AG08396 (cell line): ENCODE data around the gene MLXIP.
"Not testable (repeated sequence)": the region's sequence is repeated elsewhere in the genome, so short reads cannot be mapped to it uniquely, and the experiment has no call there.

Experiments
- DNase-seq: peaks from one replicate; pipeline ENCODE4 v3.0.0; 2012; ENCODE audit warnings: low spot score, mixed read lengths

MLXIP gene, protein sequence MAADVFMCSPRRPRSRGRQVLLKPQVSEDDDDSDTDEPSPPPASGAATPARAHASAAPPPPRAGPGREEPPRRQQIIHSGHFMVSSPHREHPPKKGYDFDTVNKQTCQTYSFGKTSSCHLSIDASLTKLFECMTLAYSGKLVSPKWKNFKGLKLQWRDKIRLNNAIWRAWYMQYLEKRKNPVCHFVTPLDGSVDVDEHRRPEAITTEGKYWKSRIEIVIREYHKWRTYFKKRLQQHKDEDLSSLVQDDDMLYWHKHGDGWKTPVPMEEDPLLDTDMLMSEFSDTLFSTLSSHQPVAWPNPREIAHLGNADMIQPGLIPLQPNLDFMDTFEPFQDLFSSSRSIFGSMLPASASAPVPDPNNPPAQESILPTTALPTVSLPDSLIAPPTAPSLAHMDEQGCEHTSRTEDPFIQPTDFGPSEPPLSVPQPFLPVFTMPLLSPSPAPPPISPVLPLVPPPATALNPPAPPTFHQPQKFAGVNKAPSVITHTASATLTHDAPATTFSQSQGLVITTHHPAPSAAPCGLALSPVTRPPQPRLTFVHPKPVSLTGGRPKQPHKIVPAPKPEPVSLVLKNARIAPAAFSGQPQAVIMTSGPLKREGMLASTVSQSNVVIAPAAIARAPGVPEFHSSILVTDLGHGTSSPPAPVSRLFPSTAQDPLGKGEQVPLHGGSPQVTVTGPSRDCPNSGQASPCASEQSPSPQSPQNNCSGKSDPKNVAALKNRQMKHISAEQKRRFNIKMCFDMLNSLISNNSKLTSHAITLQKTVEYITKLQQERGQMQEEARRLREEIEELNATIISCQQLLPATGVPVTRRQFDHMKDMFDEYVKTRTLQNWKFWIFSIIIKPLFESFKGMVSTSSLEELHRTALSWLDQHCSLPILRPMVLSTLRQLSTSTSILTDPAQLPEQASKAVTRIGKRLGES

GRCh38 chr12:122078141-122079032, at the start of gene MLXIP:
Gene MLXIP (plus strand): TSS chr12:122078756. CDS start chr12:122078854, 98 bp downstream.
- peak; percentile 97 for DNase-seq

GRCh38 chr12:122028905-122029560, 49.5 kb upstream of the MLXIP start:
- no peak for DNase-seq

GRCh38 chr12:122029620-122030423, 48.7 kb upstream of the MLXIP start:
- no peak for DNase-seq

- DNase-seq: no peak
These were observed 48.0 kb upstream of the MLXIP start for GRCh38 chr12:122030424-122031035.

- peak; percentile 77 for DNase-seq
These were observed 47.0 kb upstream of the MLXIP start for GRCh38 chr12:122031342-122032216.

GRCh38 chr12:122032580-122032979, 46.0 kb upstream of the MLXIP start:
- no peak for DNase-seq

DNA sequence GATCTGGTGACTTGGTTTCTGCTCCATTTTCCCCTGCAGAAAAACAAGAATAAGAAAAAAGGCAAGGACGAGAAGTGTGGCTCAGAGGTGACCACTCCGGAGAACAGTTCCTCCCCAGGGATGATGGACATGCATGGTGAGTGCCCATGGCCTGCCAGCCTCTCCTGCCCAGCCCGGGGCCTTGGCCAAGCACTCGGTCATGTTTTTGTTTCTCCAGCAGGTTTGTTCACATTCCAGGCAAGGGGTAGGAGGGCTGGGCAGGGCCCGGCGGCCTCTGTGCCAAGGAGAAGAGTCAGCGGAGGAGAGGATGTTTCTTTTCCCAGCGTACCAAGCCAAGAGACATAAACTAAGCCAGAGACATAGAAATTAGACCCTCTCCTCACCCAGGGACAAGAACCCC, 43.3 kb upstream of the MLXIP start:
- no peak for DNase-seq

DNA sequence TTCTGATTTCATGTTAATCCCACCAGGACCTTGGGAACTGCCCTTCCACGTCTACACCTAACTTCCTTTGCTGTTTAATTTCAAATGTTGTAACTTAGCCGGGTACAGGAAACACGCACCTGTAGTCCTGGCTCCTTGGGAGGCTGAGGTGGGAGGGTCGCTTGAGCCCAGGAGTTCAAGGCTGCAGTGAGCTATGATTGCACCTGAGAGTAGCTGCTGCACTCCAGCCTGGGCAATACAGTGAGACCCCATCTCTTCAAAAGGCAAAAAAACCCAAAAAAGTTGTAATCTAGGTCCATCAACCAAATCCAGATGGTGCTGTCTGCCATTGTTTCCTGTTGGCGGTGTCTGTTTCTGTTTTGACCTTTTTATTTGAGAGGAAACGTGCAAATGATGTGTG, 42.4 kb upstream of the MLXIP start:
- no peak for DNase-seq

- DNase-seq: no peak
These were observed 37.8 kb upstream of the MLXIP start for GRCh38 chr12:122040579-122041386.

DNA sequence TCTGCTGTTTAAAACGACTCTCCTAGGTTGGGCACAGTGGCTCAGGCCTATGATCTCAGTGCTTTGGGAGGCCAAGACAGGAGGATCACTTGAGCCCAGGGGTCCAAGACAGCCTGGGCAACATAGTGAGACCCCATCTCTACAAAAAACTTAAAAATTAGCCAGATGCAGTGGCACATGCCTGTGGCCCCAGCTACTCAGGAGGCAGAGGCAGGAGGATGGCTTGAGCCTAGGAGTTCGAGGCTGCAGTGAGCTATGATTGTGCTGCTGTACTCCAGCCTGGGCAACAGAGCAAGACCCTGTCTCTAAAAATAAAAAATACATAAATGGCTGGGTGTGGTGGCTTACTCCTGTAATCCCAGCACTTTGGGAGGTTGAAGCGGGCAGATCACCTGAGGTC, 37.1 kb upstream of the MLXIP start:
- not testable (repeated sequence) for DNase-seq

DNA sequence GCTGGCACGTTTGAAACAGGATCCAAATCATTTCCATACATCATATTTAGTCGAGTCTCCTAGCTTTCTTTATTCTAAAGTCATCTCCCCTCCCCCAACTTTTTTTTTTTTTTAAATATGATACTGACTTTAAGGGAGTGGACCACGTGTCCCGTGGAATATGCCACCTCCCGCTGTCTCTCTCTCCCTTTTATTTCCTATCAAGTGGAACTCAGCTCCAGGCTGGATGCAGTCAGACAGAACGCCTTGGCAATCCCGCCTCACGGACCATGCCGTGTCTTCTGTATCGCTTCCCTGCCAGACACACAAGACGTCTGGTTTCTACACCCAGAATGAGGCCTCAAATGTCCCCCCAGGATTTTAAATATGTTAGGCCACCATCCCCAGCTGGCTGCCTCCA, 35.6 kb upstream of the MLXIP start:
- no peak for DNase-seq

DNA sequence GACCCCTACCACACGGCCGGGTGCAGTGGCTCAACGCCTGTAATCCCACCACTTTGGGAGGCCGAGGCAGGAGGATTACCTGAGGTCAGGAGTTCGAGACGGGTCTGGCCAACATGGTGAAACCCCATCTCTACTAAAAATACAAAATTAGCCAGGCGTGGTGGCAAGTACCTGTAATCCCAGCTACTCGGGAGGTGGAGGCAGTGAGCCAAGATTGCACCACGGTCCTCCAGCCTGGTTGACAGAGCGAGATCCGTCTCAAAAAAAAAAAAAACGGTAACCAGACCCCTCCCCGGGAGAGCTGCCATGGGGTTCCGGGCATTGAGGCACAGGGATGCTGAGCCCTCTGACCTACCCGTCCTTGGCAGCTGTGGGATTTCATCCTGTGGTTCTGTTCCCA, 35.1 kb upstream of the MLXIP start:
- no peak for DNase-seq

GRCh38 chr12:122045262-122045661, 33.3 kb upstream of the MLXIP start:
- DNase-seq: no peak

- no peak for DNase-seq
These were observed 32.4 kb upstream of the MLXIP start for GRCh38 chr12:122046145-122046544.

- no peak for DNase-seq
These were observed 30.4 kb upstream of the MLXIP start for GRCh38 chr12:122048151-122048550.

- no peak for DNase-seq
These were observed 28.7 kb upstream of the MLXIP start for GRCh38 chr12:122049827-122050226.

- DNase-seq: no peak
These were observed 27.9 kb upstream of the MLXIP start for GRCh38 chr12:122050706-122051105.

GRCh38 chr12:122051231-122051876, 27.2 kb upstream of the MLXIP start:
- DNase-seq: peak; percentile 57
